ENCODE data around the gene ERO1B.
"Not testable (repeated sequence)": the region's sequence is repeated elsewhere in the genome, so short reads cannot be mapped to it uniquely, and the experiment has no call there.

DNA sequence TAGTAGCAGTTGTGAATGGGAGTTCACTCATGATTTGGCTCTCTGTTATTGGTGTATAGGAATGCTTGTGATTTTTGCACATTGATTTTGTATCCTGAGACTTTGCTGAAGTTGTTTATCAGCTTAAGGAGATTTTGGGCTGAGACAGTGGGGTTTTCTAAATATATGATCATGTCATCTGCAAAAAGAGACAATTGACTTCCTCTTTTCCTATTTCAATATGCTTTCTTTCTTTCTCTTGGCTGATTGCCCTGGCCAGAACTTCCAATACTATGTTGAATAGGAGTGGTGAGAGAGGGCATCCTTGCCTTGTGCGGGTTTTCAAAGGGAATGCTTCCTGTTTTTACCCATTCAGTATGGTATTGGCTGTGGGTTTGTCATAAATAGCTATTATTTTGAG, 93.7 kb downstream of the ERO1B start:
- TF ChIP-seq, protein P1, sequence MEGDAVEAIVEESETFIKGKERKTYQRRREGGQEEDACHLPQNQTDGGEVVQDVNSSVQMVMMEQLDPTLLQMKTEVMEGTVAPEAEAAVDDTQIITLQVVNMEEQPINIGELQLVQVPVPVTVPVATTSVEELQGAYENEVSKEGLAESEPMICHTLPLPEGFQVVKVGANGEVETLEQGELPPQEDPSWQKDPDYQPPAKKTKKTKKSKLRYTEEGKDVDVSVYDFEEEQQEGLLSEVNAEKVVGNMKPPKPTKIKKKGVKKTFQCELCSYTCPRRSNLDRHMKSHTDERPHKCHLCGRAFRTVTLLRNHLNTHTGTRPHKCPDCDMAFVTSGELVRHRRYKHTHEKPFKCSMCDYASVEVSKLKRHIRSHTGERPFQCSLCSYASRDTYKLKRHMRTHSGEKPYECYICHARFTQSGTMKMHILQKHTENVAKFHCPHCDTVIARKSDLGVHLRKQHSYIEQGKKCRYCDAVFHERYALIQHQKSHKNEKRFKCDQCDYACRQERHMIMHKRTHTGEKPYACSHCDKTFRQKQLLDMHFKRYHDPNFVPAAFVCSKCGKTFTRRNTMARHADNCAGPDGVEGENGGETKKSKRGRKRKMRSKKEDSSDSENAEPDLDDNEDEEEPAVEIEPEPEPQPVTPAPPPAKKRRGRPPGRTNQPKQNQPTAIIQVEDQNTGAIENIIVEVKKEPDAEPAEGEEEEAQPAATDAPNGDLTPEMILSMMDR (IDR thresholded peaks at IDR 0.05), result not testable (repeated sequence)
- TF ChIP-seq POLR2A (IDR thresholded peaks at IDR 0.05), result not testable (repeated sequence)

Measured in thyroid gland (tissue), 4 donors.